ENCODE data around the gene R3HDM4. TPM values are rescaled to one million over a fixed set of nuclear protein-coding genes. Genes with fewer than 3 reads are reported as not detected.

R3HDM4 gene
- total and polyA plus RNA-seq, 10 of the 15 experiments (the other 5 are each of a cell fraction or from before 2014, with no cell fraction given): 1.3 to 65.8 (median 27.7) TPM

DNA sequence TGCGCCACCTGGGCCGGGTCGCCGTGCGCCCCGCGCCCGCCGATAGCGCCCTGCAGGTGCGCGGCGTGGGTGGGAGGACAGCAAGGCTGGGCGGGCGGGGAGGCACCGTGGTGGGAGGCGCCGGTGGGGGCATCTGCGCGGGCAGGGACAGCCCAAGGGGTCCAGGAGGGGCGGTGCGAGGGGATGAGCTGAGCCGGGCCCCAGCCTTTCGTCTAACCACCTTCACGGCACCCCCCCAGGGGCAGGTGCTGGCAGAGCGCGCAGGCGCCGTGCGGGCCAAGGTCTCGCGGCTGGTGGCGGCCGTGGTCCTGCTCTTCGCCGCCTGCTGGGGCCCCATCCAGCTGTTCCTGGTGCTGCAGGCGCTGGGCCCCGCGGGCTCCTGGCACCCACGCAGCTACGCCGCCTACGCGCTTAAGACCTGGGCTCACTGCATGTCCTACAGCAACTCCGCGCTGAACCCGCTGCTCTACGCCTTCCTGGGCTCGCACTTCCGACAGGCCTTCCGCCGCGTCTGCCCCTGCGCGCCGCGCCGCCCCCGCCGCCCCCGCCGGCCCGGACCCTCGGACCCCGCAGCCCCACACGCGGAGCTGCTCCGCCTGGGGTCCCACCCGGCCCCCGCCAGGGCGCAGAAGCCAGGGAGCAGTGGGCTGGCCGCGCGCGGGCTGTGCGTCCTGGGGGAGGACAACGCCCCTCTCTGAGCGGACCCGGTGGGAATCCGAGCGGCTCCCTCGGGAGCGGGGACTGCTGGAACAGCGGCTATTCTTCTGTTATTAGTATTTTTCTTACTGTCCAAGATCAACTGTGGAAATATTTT lies 7.2 kb upstream of the R3HDM4 start (continued):
- TF ChIP-seq CTCF (IDR thresholded peaks at IDR 0.05 in 2 of 3, conservative IDR thresholded peaks at IDR 0.05 in 1 of 3; ENCODE audit: control insufficient read depth in 2 of 3, extremely low read depth in 1 of 3, insufficient read depth in 1 of 3, low read depth in 3 of 3, low read length in 3 of 3) (peak in 2 of 3 experiments; percentile 10 to 14; a peak in 2 of 6 replicates), ZZZ3 (IDR thresholded peaks at IDR 0.05; ENCODE audit: control insufficient read depth, insufficient read length, low read depth) (no peak), NKRF (conservative IDR thresholded peaks at IDR 0.05) (no peak), USF1 (IDR thresholded peaks at IDR 0.05; ENCODE audit: borderline replicate concordance, extremely low read length, insufficient read depth, low read depth, low read length) (no peak), SREBF1 (IDR thresholded peaks at IDR 0.05; ENCODE audit: low read length) (no peak), RAD21 (IDR thresholded peaks at IDR 0.05; ENCODE audit: insufficient read depth, low read depth, low read length) (no peak), STAT3 (IDR thresholded peaks at IDR 0.05; ENCODE audit: low read depth, low read length) (no peak), SRF (IDR thresholded peaks at IDR 0.05; ENCODE audit: low read depth in 2 of 2, low read length in 2 of 2) (peak; percentile 25 to 53; a peak in 2 of 4 replicates), PML (IDR thresholded peaks at IDR 0.05; ENCODE audit: low read length) (no peak), HCFC1 (IDR thresholded peaks at IDR 0.05; ENCODE audit: low read length) (no peak), ZNF622 (IDR thresholded peaks at IDR 0.05) (no peak), BACH1 (IDR thresholded peaks at IDR 0.05; ENCODE audit: borderline replicate concordance) (0 out of 2 replicates have a peak, but pooled peaks have one; percentile 20), SMARCA5 (IDR thresholded peaks at IDR 0.05) (0 out of 2 replicates have a peak, but pooled peaks have one; percentile 20), YBX1 (IDR thresholded peaks at IDR 0.05) (no peak), FOXK2 (IDR thresholded peaks at IDR 0.05) (no peak)
- TF ChIP-seq, protein P1, sequence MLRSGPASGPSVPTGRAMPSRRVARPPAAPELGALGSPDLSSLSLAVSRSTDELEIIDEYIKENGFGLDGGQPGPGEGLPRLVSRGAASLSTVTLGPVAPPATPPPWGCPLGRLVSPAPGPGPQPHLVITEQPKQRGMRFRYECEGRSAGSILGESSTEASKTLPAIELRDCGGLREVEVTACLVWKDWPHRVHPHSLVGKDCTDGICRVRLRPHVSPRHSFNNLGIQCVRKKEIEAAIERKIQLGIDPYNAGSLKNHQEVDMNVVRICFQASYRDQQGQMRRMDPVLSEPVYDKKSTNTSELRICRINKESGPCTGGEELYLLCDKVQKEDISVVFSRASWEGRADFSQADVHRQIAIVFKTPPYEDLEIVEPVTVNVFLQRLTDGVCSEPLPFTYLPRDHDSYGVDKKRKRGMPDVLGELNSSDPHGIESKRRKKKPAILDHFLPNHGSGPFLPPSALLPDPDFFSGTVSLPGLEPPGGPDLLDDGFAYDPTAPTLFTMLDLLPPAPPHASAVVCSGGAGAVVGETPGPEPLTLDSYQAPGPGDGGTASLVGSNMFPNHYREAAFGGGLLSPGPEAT (IDR thresholded peaks at IDR 0.05; ENCODE audit: low read depth): no peak
- TF ChIP-seq, protein P2, sequence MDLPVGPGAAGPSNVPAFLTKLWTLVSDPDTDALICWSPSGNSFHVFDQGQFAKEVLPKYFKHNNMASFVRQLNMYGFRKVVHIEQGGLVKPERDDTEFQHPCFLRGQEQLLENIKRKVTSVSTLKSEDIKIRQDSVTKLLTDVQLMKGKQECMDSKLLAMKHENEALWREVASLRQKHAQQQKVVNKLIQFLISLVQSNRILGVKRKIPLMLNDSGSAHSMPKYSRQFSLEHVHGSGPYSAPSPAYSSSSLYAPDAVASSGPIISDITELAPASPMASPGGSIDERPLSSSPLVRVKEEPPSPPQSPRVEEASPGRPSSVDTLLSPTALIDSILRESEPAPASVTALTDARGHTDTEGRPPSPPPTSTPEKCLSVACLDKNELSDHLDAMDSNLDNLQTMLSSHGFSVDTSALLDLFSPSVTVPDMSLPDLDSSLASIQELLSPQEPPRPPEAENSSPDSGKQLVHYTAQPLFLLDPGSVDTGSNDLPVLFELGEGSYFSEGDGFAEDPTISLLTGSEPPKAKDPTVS (IDR thresholded peaks at IDR 0.05; ENCODE audit: low read depth, low read length): no peak

Measured in GM12878 (cell line).